HepG2 (cell line): ENCODE data around the gene CTSZ. TPM values are rescaled to one million over a fixed set of nuclear protein-coding genes. Genes with fewer than 3 reads are reported as not detected.

Experiments used
- GLMP ChIP-seq: sonication (generic); formaldehyde crosslinking; IDR thresholded peaks from 2 replicates; pipeline ENCODE4 v1.9.0; 2021; ENCODE audit warnings: missing genetic modification reagents, mild to moderate bottlenecking, borderline replicate concordance
- MXD4 ChIP-seq: IDR thresholded peaks from 2 replicates; pipeline ENCODE4 v1.6.1; 2016; ENCODE audit warnings: mild to moderate bottlenecking, missing biosample characterization, missing genetic modification reagents
- NCOA5 ChIP-seq: sonication (generic); formaldehyde crosslinking; IDR thresholded peaks from 2 replicates; pipeline ENCODE4 v1.4.0; 2020; ENCODE audit warnings: missing genetic modification reagents
- SOX5 ChIP-seq: IDR thresholded peaks from 2 replicates; pipeline ENCODE4 v1.6.1; 2016; ENCODE audit warnings: borderline replicate concordance
- ZNF207 ChIP-seq: fragments of 450-650 bp; IDR thresholded peaks from 2 replicates; pipeline ENCODE4 v1.6.1; 2016; ENCODE audit warnings: antibody characterized with exemption, borderline replicate concordance
- ZNF232 ChIP-seq: sonication (generic); formaldehyde crosslinking; IDR thresholded peaks from 2 replicates; pipeline ENCODE4 v1.4.0; 2020; ENCODE audit warnings: missing genetic modification reagents, borderline replicate concordance
- ZNF260 ChIP-seq: sonication (generic); formaldehyde crosslinking; IDR thresholded peaks from 2 replicates; pipeline ENCODE4 v1.4.0; 2020; ENCODE audit warnings: missing genetic modification reagents, low read depth, mild to moderate bottlenecking, borderline replicate concordance
- ZNF318 ChIP-seq: sonication (generic); formaldehyde crosslinking; IDR thresholded peaks from 2 replicates; pipeline ENCODE4 v1.4.0; 2020; ENCODE audit warnings: mild to moderate bottlenecking, missing genetic modification reagents
- ZNF558 ChIP-seq: sonication (generic); formaldehyde crosslinking; IDR thresholded peaks from 2 replicates; pipeline ENCODE4 v1.9.0; 2022; ENCODE audit warnings: mild to moderate bottlenecking, missing genetic modification reagents, borderline replicate concordance
- ZNF607 ChIP-seq: sonication (generic); formaldehyde crosslinking; IDR thresholded peaks from 2 replicates; pipeline ENCODE4 v1.5.1; 2020; ENCODE audit warnings: missing genetic modification reagents, mild to moderate bottlenecking, borderline replicate concordance
- polyA plus RNA-seq, 8 experiments: library from polyadenylated mRNA; depleted of rRNA in 3 of 8; stranded (reverse) in 7 of 8; unstranded in 1 of 8; fragments of >200 nt; fragmentation: Illumina TruSeq in 4 of 8; extraction: Trizol in 4 of 8; gene quantifications; 2 replicates each; pipeline versions ENCODE4 v1.2.1 to v1.2.3, GENCODE V29; 2011 to 2016; ENCODE audit warnings: low read depth in 4 of 8, missing spikeins in 1 of 8, mixed read lengths in 1 of 8; ENCODE audit not compliant: insufficient read depth in 1 of 8
- total RNA-seq, 5 experiments: library from RNA; depleted of rRNA; stranded (reverse); fragments of >200 nt; fragmentation: Illumina TruSeq; extraction: Trizol; gene quantifications; 2 replicates each; pipeline ENCODE4 v1.2.3, GENCODE V29; 2016; ENCODE audit warnings: low read depth in 1 of 5
- TF ChIP-seq, protein P1 (sequence below): IDR thresholded peaks from 2 replicates; pipeline ENCODE4 v1.6.1; 2012; ENCODE audit warnings: low read length, improper control_type of control experiment
- TF ChIP-seq, protein P2 (sequence below): sonication (generic); formaldehyde crosslinking; IDR thresholded peaks from 2 replicates; pipeline ENCODE4 v1.5.0; 2020; ENCODE audit warnings: missing genetic modification reagents
- TF ChIP-seq, protein P3 (sequence below): sonication (generic); formaldehyde crosslinking; IDR thresholded peaks from 2 replicates; pipeline ENCODE4 v1.8.1; 2022; ENCODE audit warnings: mild to moderate bottlenecking, missing genetic modification reagents

The CTSZ gene
- total and polyA plus RNA-seq, 2 of the 13 experiments (the other 11 are each of a cell fraction or from before 2014, with no cell fraction given): 0.33 TPM; not detected in 1

DNA sequence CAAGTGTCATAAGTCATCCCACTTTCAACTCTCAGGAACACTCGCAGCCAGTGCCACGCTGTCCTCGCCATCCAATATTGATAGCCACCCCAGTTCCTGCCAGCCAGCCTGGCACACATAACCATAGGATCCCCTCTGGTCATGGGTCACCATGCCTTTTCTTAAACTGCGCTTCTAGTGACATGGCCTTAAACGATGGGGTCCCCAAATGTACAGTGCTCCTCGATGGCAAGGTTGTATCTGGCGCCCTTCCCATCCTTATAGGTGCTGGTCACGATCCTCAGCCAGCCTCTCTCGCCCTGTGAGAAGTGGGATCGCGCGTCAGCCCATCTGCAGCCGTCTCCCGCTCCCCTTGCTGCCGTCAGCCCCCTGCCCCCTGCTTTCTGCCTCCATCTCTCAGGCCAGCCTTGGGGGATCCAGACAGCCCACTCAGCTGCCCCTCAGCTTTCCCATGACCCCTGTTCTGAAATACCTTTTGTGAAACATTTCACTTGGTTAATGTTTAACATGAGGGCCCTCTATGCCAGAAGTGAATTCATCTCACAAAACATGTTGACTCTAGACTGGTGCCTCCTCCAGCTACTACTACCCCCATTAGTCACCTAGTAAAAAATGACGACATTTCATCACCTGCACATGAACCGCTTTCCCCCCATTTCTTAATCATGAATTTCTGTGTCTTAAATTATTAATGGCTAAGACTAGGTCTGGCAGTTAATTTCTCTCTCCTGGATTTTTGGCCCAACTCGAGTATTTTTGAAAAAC, 11.4 kb downstream of the CTSZ start (continued):
- TF ChIP-seq, protein P1, sequence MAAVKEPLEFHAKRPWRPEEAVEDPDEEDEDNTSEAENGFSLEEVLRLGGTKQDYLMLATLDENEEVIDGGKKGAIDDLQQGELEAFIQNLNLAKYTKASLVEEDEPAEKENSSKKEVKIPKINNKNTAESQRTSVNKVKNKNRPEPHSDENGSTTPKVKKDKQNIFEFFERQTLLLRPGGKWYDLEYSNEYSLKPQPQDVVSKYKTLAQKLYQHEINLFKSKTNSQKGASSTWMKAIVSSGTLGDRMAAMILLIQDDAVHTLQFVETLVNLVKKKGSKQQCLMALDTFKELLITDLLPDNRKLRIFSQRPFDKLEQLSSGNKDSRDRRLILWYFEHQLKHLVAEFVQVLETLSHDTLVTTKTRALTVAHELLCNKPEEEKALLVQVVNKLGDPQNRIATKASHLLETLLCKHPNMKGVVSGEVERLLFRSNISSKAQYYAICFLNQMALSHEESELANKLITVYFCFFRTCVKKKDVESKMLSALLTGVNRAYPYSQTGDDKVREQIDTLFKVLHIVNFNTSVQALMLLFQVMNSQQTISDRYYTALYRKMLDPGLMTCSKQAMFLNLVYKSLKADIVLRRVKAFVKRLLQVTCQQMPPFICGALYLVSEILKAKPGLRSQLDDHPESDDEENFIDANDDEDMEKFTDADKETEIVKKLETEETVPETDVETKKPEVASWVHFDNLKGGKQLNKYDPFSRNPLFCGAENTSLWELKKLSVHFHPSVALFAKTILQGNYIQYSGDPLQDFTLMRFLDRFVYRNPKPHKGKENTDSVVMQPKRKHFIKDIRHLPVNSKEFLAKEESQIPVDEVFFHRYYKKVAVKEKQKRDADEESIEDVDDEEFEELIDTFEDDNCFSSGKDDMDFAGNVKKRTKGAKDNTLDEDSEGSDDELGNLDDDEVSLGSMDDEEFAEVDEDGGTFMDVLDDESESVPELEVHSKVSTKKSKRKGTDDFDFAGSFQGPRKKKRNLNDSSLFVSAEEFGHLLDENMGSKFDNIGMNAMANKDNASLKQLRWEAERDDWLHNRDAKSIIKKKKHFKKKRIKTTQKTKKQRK: no peak
- TF ChIP-seq ZNF607 (CRISPR knock-in tag) (peak; percentile 83; the same call in 1 of the 2 replicates), ZNF318 (CRISPR knock-in tag) (no peak), ZNF558 (no peak), NCOA5 (CRISPR knock-in tag) (peak; percentile 75; the same call in 1 of the 2 replicates), ZNF232 (CRISPR knock-in tag) (no peak), SOX5 (CRISPR knock-in tag) (peak; percentile 70; the same call in 1 of the 2 replicates), ZNF260 (CRISPR knock-in tag) (no peak), GLMP (CRISPR knock-in tag) (no peak), ZNF207 (no peak), MXD4 (CRISPR knock-in tag) (no peak)
- TF ChIP-seq, protein P2, sequence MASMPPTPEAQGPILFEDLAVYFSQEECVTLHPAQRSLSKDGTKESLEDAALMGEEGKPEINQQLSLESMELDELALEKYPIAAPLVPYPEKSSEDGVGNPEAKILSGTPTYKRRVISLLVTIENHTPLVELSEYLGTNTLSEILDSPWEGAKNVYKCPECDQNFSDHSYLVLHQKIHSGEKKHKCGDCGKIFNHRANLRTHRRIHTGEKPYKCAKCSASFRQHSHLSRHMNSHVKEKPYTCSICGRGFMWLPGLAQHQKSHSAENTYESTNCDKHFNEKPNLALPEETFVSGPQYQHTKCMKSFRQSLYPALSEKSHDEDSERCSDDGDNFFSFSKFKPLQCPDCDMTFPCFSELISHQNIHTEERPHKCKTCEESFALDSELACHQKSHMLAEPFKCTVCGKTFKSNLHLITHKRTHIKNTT: no peak; the same call in 1 of the 2 replicates
- TF ChIP-seq, protein P3, sequence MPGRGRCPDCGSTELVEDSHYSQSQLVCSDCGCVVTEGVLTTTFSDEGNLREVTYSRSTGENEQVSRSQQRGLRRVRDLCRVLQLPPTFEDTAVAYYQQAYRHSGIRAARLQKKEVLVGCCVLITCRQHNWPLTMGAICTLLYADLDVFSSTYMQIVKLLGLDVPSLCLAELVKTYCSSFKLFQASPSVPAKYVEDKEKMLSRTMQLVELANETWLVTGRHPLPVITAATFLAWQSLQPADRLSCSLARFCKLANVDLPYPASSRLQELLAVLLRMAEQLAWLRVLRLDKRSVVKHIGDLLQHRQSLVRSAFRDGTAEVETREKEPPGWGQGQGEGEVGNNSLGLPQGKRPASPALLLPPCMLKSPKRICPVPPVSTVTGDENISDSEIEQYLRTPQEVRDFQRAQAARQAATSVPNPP (CRISPR knock-in tag): no peak
